Endothelial cell of umbilical vein (primary cell): ENCODE measurements around the gene TMPRSS6.

Source experiments
- EZH2 ChIP-seq: IDR thresholded peaks from 2 replicates; pipeline ENCODE4 v1.6.1; 2012; ENCODE audit warnings: borderline replicate concordance, low read depth, mild to moderate bottlenecking, moderate library complexity, low read length, inconsistent platforms; ENCODE audit not compliant: severe bottlenecking
- GATA2 ChIP-seq: IDR thresholded peaks from 2 replicates; pipeline ENCODE4 v1.7.0; 2011; ENCODE audit warnings: low read depth, mild to moderate bottlenecking, moderate library complexity, mixed read lengths, low read length; ENCODE audit not compliant: insufficient read length, insufficient read depth
- JUN ChIP-seq: IDR thresholded peaks from 2 replicates; pipeline ENCODE4 v1.6.1; 2011; ENCODE audit warnings: borderline replicate concordance, low read depth; ENCODE audit not compliant: insufficient read length, insufficient read depth
- MYC ChIP-seq: IDR thresholded peaks from one replicate; pipeline ENCODE4 v1.6.1; 2011; ENCODE audit warnings: mild to moderate bottlenecking, low read depth, low read length
- POLR2A ChIP-seq: IDR thresholded peaks from 2 replicates; pipeline ENCODE4 v1.6.1; 2012; ENCODE audit warnings: low read depth, mild to moderate bottlenecking, control low read depth, low read length
- POLR2AphosphoS5 ChIP-seq: IDR thresholded peaks from 2 replicates; pipeline ENCODE4 v1.6.1; 2012; ENCODE audit warnings: low read depth, mild to moderate bottlenecking, control low read depth, low read length, moderate library complexity; ENCODE audit not compliant: insufficient read depth
- TF ChIP-seq, protein P1 (sequence below), 2 donors: IDR thresholded peaks; 1 replicate in 1 of 2; 2 replicates in 1 of 2; pipeline ENCODE4 v1.5.1; 2011; ENCODE audit warnings: low read length in 2 of 2, mild to moderate bottlenecking in 2 of 2, moderate library complexity in 2 of 2, control low read depth in 1 of 2, inconsistent platforms in 1 of 2, low read depth in 1 of 2; ENCODE audit not compliant: insufficient read depth in 1 of 2; ENCODE audit errors: extremely low read depth in 1 of 2
- TF ChIP-seq, protein P2 (sequence below): IDR thresholded peaks from 2 replicates; pipeline ENCODE4 v1.6.1; 2011; ENCODE audit not compliant: insufficient read depth, insufficient read length

DNA sequence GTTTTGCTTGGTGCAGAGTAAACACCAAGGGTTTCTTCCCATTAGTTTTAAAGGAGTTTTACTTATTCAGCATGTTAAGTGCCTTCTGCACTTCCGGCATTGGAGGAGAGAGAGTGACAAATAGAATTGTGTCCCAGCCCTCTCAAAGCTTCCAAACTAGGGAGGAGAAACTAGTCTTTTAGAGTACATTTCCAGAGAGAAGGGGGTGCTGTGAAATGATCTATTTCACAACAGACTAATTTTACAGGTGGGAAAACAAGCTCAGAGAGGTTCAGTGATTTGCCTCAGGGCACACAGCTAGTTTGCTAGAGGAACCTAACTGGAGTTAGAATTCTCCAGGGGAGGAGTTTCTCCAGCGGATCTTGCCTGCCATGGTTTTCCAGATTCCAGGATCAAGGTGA, 77.4 kb downstream of the TMPRSS6 start:
- TF ChIP-seq POLR2A, result no peak
- TF ChIP-seq, protein P1, sequence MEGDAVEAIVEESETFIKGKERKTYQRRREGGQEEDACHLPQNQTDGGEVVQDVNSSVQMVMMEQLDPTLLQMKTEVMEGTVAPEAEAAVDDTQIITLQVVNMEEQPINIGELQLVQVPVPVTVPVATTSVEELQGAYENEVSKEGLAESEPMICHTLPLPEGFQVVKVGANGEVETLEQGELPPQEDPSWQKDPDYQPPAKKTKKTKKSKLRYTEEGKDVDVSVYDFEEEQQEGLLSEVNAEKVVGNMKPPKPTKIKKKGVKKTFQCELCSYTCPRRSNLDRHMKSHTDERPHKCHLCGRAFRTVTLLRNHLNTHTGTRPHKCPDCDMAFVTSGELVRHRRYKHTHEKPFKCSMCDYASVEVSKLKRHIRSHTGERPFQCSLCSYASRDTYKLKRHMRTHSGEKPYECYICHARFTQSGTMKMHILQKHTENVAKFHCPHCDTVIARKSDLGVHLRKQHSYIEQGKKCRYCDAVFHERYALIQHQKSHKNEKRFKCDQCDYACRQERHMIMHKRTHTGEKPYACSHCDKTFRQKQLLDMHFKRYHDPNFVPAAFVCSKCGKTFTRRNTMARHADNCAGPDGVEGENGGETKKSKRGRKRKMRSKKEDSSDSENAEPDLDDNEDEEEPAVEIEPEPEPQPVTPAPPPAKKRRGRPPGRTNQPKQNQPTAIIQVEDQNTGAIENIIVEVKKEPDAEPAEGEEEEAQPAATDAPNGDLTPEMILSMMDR (IDR thresholded peaks at IDR 0.05; ENCODE audit: extremely low read depth in 1 of 2, insufficient read depth in 1 of 2, low read depth in 1 of 2, low read length in 2 of 2), result no peak
- TF ChIP-seq, protein P2, sequence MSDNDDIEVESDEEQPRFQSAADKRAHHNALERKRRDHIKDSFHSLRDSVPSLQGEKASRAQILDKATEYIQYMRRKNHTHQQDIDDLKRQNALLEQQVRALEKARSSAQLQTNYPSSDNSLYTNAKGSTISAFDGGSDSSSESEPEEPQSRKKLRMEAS, result no peak
- TF ChIP-seq GATA2, result no peak
- no peak for TF ChIP-seq JUN
- TF ChIP-seq EZH2, result no peak
- no peak for TF ChIP-seq POLR2AphosphoS5
- no peak for TF ChIP-seq MYC
